Fibroblast of skin of back (primary cell): Measurements from ENCODE around the gene KIAA1328.
A peak's percentile ranks its signal among the peaks of the same experiment; 100 is the strongest.

Experiments used
- DNase-seq: peaks from one replicate; pipeline ENCODE4 v3.0.0-alpha.2; 2013

KIAA1328 gene

DNA sequence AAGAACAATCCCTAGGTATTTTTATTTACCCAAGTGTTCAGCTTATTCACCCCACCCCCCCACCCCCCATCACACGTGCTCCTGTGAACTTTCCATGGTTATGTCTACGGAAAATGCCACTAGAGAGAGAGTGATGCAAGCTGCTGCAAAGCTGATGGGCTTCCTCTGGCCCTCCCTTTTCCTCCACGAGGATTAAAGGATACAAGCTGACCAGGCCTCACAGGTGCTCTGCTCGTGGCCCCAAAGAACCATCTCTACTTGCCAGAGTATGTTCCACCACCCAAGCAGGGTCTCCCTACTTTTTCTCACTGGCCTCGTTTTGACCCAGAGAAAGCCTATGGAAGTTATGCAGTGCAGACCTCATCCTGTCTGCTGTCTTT, 394.1 kb downstream of the KIAA1328 start:
- no peak for DNase-seq

DNA sequence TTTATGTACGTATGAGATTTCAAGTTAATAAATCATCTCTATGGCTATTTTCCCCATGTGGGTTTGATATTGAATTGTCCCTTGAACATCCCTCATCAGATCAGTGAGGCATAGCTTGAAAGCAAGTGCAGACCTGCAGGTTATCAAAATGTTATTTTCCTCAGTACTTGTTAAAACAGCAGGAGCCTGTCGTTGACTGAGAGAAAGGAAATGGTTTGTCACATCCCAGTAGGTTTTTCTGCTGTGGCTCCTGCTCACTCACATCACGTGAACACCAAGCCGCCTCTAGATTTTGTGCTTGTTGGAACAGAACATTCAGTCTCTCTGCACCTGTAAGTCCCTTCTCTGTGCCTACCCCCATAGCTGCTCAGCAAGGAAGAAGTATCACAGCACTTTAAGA, 396.4 kb downstream of the KIAA1328 start:
- no peak for DNase-seq

DNA sequence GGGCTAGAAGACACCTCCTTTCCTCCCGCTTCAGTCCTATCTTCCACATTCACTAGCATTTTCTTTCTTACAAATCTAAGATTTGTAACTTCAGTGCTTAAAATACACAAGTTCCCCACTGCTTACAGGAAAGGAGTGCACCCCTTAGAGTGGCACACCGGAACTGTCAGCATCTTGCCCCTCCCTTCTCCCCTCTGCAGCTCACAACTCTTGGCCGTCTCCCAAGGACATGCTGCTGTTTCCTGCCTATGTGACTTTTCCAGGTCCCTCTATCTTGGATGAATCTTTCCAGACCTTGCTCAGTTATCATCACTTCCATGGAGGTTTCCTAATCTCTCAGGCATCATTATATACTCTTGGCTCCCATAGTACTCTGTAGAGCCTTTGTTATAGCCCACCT, 401.8 kb downstream of the KIAA1328 start:
- DNase-seq = peak; percentile 8

DNA sequence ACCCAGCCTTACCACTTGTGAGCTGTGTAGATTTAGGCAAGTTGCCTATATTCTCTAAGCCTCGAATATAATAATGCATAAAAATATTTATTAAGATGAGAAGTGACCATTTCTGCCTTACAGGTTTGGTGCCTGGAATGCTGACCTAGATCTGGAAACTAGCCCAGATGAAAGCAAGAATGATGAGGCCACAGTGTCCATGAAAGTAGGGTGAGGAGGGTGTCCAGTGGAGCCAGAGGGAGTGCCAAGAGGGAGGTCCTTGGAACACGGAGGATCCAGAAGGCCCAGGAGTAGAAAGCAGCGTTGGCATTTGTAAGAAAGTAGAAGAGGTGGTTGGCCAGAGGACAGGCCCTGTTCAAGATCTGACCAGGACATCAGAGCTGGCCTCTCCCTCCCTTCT, 402.3 kb downstream of the KIAA1328 start:
- no peak for DNase-seq

DNA sequence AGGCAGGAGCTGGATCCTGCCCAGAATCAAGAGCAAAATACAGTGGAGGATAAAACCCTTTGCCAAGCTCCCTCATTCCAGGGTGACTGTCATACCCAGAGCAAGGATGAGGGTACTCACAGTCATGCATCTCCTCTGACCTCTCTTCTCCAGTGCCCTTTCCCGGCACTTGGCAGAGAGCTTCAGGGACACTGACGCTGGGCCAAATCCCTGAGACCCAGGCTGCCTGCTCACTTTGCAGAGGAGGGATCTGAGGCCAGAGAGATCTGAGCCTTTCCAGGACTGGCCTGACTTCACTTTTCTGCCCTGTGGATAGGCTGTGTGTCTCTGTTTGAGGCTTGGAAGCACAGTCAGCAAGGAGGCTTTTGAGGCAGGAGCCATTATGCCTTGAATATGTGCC, 406.7 kb downstream of the KIAA1328 start:
- no peak for DNase-seq

DNA sequence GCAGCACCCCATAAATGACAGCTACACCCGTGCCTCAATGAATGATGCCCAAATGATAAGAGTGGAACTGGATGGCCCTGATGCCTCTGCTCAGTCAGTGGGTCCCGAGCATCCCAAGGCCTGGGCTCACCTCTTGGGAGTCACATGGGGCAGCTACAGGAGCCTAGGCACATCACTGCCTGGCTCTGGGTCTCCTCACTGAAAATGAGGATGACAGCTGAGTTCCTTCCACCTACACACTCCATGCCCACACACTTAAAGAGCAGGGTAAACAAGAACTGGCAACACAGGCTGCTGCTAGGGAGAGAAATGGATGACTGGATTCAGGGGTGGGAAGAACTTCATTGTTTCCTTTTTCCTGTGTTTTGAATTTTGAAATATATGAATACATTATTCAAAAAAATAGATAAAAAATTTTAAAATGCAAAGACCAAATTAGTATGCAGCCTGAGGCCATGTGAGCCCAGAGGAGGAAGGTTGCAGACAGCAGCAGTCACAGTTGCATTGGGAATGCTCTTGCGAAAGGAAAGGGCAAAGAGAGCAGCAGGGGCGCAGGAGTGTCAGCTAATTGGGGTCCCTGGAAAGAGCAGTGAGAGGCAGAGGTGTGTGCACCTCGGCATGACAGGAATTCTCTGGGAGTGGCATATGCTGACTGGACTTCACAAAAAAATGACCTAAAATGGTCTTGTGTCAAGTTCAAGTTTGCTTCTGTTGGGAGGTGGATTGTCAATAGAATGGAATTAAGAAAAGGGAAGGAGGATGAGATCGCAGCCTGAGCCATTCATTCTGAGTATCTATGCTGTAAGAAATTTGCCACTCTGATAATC, 409.6 kb downstream of the KIAA1328 start:
- DNase-seq = peak; percentile 10

DNA sequence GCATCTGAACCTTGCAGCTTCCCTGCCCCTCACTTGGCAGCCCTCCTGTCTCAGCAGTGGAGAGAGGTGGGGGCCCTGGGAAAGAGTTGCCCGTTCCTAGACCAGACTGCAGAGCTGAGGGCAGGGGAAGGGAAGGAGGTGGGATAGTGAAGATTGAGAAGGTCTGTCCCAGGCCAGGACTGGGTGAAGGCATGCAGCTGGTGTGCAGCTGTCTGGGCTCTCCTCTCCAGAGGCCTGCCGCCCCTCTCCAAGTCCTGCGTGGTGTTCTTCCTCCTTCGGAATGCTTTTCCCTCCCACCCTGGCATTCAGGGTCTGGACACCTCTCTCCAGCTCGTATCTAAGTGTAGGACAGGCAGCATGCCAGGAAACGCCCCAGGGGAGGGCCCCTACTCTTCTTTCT, 413.2 kb downstream of the KIAA1328 start:
- no peak for DNase-seq

DNA sequence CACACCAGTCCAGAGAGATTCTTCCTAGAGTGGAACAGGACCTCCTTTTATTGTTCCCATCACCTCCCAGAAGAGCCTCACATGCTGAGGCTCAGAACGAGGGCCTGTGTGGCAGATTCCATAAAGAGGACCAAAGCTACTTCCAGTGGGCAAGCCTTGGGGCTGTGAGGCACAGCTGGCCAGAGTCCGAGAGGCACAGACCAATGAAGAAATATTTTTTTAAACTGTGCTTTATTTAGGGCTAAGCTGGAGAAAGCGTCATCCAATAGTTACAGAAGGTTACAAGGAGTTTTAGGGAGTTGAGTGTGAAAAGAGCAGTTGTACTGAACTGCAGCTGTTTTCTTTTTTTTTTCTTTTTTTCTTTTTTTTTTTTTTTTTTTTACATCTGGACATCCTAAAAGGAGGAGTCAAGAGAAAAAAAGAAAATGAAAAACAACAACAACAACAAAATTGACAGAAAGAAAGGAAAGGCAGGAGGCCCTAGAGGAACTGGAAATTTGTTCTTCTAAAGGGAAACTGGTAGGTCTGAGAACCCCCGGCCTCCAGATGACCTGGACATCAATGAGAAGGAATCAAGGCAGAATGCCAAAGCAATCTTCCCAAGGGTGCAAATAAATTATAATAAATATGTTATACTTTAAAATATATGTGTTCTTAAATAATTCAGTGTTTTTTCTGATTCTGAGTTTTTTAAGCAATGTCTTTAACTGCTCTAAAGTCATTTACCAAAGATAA, 414.1 kb downstream of the KIAA1328 start:
- no peak for DNase-seq

DNA sequence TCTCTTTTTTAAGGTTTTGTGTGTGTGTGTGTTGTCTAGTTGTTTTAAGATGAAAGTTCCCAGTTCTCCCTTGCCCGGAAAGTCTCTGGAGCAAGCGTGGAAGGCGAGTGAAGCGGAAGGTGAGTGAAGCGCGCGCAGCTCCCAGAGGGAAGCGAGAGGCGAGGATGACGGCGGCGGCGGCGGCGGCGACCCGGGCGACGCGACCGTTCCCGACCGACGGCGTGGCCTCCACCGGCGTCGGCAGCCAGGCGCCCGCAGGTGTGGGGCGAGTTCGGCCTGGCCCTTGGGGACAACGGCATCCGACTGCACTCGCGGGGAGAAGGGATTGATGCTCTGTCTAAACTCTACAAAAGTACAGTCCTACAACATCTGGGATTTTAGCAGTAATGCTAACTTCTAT, 414.8 kb downstream of the KIAA1328 start:
- DNase-seq = no peak

DNA sequence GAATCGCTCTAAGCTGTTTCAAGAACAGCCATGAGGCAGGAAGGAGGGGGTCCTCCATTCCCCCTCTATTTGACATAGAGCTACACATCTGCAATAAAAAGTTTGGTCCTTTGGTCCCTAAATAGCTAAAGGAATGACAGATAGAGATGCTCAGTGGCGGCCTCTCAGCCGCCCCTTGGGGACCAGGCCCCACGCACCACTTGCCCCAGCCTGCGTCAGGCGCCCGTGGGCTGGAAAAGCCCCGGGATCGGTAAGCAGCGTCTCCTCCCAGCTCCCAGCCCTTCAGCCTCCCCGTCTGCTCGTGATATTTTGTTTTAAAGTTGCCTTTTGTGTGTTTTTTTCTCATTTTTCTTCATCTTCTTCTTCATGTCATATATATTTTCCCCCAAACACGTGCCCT, 415.7 kb downstream of the KIAA1328 start:
- no peak for DNase-seq

DNA sequence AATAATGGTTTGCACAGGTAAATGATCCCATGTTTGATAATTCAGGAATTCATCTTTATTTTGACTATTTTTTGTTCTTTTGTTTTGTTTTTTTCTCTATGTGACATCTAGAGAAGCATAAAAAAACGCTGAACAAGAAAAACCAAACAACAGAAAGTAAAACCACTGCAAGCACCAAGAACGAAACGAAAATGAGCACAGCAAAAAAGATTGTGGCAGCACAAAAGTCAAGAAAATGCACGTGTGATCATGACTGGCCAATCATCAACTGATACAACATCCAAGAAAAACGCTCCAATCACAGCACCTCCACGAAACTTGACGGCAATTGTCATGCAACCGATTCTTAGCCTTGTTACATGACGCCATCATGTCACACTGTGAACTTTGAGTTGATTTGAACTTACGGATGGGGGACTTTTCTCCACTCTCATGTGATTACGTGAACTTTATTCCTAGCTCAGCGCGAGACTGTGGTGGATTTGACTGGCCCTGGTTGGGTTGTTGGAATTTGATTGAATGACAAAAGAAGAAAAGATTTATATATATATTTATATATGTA, 417.9 kb downstream of the KIAA1328 start:
- no peak for DNase-seq

DNA sequence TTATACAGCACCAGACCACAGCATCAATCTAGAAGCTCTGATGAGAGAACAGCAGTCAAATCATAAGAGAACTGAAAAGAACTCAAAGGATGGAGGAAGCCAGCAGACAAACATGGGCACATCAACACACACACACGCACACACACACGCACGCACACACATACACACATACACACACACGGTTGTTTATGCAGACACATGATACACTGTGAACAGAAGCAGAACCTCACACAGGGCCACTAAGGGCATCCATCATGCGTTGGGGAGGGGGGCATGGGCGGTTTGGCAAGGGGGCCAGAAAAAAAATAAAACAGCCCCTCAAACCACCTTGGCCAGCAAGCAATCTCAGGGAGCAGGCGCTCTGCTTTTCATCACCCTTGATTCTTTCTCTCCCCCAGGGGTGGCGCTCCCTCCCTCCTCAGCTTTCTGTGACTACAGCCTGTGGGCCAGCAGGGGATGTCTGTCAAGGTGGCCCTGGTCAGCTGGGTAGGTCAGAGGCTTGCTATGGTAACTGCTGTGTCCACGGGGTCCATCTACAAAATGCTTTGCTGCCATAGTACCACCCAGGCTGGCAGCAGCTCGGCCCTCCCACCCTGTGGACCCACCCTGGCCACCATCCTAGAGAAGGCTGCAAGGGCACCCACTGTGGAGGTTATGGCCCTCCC, 418.7 kb downstream of the KIAA1328 start:
- DNase-seq = no peak

DNA sequence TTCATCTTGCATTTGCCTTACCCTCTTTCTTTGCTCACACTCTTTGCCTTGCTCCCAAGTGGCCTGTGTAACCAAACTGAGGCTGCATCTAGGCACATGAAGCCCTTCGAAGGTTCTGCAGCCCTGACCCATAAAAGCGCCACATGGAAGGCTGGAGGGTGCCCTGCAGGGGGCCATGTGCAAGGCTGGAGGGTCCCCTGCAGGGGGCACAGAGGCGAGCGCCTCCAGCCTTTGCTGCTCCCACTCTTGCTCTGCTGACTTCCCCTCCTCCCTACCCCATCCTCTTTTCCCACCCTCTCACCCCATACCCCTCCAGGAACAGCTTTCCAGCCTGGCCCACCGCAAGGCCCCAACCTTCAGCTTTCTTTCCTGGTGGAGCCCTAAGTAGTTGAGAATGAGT, 419.4 kb downstream of the KIAA1328 start:
- DNase-seq = no peak

DNA sequence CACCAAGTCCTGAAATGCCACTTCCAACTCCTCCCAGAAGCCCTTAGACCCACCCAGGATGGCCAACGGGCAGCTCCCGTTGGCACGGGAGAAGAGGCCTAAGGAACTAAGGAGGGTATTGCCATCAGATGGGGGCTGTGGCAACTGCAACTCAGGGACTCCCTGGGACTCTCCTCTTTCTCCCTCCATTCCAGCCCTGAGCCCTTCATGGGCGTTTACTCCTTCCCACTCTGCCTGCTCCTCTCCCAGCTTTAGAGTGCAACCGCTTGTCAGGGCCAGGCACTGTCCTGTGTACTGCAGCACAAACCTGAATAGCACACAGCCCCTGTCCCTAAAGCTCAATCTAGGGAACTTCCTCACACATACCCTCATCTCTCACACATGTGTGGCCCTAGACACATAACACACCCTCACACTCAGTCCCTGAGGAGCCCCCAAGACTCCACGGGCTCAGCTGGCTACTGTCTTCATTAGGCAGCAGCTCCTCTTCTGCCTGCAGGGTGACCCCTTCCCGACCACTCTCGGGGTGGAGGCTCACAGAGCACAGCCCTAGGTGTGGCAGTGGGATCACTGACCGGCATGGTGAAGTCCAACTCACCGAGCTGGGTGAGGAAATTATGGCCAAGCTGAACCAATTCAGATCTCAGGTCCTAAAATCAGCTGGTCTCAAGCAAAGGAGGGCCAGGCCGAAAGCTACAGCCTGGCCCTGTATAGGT, 420.4 kb downstream of the KIAA1328 start:
- no peak for DNase-seq

DNA sequence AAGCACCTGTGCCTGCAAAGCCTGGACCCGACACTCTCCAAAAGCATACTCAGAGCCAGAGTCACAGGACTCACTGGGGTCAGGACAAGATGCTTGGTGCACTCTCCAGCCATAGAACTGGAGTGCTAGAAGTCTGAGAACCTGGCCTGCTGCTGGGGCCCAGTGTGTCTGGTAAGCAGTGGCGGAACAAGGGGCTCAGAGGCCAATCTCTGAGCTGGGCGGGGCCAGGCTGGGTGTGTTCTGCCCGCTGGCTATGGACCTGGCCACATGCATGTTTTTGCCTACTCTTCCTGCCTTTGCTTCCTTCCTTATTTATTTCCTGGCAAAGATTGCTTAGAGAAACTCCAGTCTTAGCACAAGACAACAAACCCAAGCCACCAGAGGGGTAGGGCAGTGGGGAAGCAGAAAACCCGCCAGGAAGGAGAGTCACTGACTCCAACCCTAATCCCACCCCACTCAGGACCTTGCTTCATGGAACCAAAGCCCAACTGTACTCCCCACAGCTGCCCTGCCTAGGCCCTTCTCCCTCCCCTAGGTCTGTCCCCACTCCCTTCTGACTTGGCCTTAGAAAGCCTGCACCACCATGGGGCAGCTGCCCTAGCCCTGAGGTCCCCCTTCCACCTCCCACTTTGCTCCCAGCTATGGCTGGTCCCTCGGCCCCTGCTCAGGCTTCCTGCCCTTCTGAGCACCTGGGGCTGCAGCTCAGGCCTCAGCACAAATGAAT, 421.1 kb downstream of the KIAA1328 start:
- DNase-seq = no peak

DNA sequence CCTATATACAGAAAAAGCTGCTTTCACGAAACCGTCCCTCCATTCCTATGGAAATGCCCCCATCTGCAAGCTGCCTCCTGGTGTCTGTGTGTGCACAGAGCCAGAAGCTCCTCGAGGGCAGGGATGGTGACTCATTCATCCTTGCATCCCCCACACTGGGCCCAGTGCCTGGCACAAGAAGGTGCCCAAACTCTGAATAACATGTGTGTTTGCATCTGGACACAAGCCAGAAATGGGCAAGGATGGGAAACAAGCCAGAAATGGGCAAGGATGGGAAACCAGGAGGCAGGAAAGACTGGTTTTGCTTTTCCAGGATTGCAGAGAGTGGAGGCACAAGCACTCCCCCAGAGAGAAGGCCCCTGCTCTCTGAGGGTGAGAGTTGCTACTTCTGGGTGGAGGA, 422.8 kb downstream of the KIAA1328 start:
- no peak for DNase-seq

DNA sequence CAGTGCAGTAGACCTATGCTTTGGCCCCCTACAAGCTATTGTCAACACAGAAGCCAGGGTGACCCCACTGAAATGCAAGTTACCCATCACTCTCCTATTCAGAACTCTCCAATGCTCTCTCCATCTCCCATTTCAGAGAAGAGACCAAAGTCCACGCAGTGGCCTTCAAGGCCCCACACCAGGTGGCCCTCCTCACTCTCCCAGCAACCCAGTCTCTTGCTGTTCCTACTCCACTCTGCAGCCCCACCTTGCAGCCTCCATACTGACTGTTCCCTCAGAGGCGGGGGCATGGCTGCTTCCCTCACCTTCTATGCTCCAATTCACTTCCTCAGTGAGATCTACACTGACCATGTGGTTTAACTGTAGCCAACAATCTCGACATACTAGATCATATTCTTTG, 423.4 kb downstream of the KIAA1328 start:
- DNase-seq = no peak

DNA sequence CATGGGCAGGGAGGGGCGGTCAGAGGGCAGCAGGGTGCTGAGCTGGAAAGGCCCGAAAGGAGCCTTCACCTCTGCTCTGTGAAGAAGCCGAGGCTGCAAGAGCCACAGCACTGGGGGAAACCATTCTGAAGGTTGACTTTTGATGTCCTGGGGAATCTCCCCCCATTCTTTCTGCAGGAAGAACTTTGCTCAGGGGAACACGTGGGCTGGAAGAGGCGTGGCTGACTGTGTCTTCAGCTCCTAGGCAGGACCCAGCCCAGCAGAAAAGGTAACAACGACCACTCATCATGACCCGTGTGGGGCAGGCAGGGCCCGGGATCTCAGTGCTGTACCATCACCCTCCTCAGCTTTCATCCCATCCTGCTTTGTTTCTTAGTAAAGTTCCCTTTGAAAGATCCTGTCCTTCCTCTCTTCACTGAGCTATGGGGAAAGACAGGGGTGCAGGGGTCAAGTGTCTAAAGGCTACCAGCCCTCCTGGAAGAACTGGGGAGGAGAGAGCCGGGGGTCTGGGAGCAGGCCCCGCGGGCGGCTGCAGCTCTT, 424.0 kb downstream of the KIAA1328 start:
- no peak for DNase-seq

DNA sequence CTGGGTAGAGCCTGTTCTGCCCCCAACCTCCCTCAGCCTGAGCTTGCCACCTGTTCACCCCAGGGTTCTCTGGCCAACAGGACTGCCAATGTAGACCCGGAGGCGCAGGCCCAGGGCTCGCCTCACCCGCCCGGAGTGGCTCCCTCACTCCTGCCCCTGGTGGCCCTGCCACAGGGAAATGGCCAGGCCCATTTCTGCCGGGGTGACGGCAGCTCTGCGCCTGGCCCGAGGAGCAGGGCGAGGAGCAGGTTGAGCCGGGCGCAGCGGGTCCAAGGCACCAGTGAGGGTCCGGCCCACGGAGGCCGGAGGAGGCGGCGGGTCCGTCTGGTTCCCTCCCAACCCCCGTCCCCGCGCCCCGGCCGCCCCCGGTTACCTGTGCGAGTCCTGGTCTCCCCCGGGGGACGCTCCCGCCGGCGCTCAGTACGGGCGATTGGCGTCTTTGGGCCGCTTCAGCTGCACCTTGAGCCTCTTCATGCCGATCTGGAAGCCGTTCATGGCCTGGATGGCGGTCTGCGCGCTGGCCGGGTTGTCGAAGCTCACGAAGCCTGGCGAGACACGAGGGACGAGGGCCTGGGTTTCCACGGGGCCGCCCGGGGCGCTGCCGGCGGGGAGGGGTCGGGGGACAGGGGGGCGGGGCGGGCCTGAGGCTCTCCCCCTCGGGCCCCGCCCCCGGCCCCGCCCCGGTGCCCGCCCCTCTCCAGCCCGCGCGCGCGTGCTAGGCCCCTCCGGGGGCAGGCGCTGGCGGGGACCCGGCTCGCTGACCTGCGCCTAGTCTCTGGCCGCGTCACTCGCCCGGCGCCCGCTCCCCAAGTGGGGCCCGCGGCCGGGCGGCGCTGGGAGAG, 424.7 kb downstream of the KIAA1328 start:
- DNase-seq = peak; percentile 20

DNA sequence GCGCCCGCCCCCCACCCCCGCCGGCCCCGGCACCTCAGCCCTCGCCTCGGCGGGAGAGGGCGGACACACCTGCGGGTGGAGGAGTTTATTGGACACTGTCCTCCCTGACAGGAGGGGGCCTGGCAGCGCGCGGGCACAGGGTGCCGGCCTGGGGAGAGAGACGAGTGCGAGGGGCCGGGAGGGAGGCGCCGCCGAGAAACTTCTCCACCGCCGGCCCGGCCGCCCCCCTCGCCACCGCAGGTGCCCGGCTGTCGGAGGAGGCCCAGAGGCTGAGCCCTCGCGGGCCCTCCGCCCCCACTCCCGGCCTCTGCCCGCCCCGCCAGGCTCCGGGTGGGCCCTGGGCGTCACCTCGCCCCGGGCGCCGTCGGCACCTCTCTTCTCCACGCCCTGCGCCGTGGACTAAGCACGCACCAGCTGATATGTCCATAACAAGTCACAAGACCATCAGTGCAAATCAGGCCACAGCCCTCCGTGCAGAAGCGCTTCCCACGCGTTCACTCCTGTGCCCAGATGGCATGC, 425.4 kb downstream of the KIAA1328 start:
- no peak for DNase-seq
